ENCODE results near the gene LRIG1.

LRIG1 gene

GRCh38 chr3:66502245-66502874 is 1.5 kb upstream of the LRIG1 start:
- DNase-seq: no peak

GRCh38 chr3:66501483-66502244 is 842 bp upstream of the LRIG1 start:
- no peak for DNase-seq

- peak; percentile 16 for DNase-seq
Observed at GRCh38 chr3:66499881-66500575, 794 bp downstream of the LRIG1 start.

GRCh38 chr3:66498687-66499621 is 1.9 kb downstream of the LRIG1 start:
- no peak for DNase-seq

GRCh38 chr3:66497985-66498671 is 2.7 kb downstream of the LRIG1 start:
- no peak for DNase-seq

- DNase-seq: no peak
Observed at GRCh38 chr3:66497288-66497984, 3.4 kb downstream of the LRIG1 start.

GRCh38 chr3:66496746-66497145 is 4.1 kb downstream of the LRIG1 start:
- no peak for DNase-seq

GRCh38 chr3:66496301-66496700 is 4.5 kb downstream of the LRIG1 start:
- DNase-seq: no peak

- DNase-seq: no peak
Observed at GRCh38 chr3:66495668-66496045, 5.2 kb downstream of the LRIG1 start.

- no peak for DNase-seq
Observed at GRCh38 chr3:66494959-66495667, 5.7 kb downstream of the LRIG1 start.

GRCh38 chr3:66493458-66494099 is 7.2 kb downstream of the LRIG1 start:
- DNase-seq: no peak

GRCh38 chr3:66492672-66493071 is 8.2 kb downstream of the LRIG1 start:
- DNase-seq: no peak

GRCh38 chr3:66492071-66492470 is 8.8 kb downstream of the LRIG1 start:
- DNase-seq: no peak

- DNase-seq: no peak
Observed at GRCh38 chr3:66490984-66491383, 9.8 kb downstream of the LRIG1 start.

GRCh38 chr3:66490214-66490613 is 10.6 kb downstream of the LRIG1 start:
- no peak for DNase-seq

GRCh38 chr3:66489581-66489980 is 11.2 kb downstream of the LRIG1 start:
- no peak for DNase-seq

GRCh38 chr3:66489115-66489514 is 11.7 kb downstream of the LRIG1 start:
- no peak for DNase-seq

GRCh38 chr3:66488492-66488891 is 12.3 kb downstream of the LRIG1 start:
- DNase-seq: no peak

GRCh38 chr3:66487465-66487864 is 13.4 kb downstream of the LRIG1 start:
- no peak for DNase-seq

- no peak for DNase-seq
Observed at GRCh38 chr3:66486646-66487045, 14.2 kb downstream of the LRIG1 start.

All from inflammatory macrophage treated with lipopolysaccharide for 4 hours (primary cell).